Skeletal muscle tissue (tissue), 4 donors: ENCODE data around the gene LRRC45. TPM values are rescaled to one million over a fixed set of nuclear protein-coding genes. Genes with fewer than 3 reads are reported as not detected.

Experiments used
- H3K27ac ChIP-seq: one replicate; pipeline ENCODE4 v1.7.0; 2013; ENCODE audit warnings: mild to moderate bottlenecking, low read depth, low read length, inconsistent platforms
- H3K27me3 ChIP-seq, 3 donors: one replicate each; pipeline ENCODE4 v1.7.0; 2013; ENCODE audit warnings: low read length in 3 of 3; ENCODE audit not compliant: control insufficient read depth in 3 of 3, insufficient read depth in 3 of 3
- H3K36me3 ChIP-seq, 3 donors: one replicate each; pipeline ENCODE4 v1.7.0; 2013; ENCODE audit warnings: low read length in 3 of 3; ENCODE audit not compliant: control insufficient read depth in 3 of 3, insufficient read depth in 3 of 3
- H3K4me1 ChIP-seq, 3 donors: one replicate each; pipeline ENCODE4 v1.7.0; 2013; ENCODE audit warnings: low read length in 3 of 3, mild to moderate bottlenecking in 3 of 3; ENCODE audit not compliant: control insufficient read depth in 3 of 3, insufficient read depth in 3 of 3
- H3K4me3 ChIP-seq, 3 donors: one replicate each; pipeline ENCODE4 v1.7.0; 2013; ENCODE audit warnings: low read length in 3 of 3
- H3K9ac ChIP-seq, 3 donors: one replicate each; pipeline ENCODE4 v1.7.0; 2013; ENCODE audit warnings: low read length in 3 of 3, mild to moderate bottlenecking in 3 of 3, moderate library complexity in 2 of 3, low read depth in 1 of 3
- H3K9me3 ChIP-seq, 3 donors: one replicate each; pipeline ENCODE4 v1.7.0; 2013; ENCODE audit warnings: low read length in 3 of 3; ENCODE audit not compliant: control insufficient read depth in 3 of 3
- total RNA-seq: library from RNA; depleted of rRNA; stranded (reverse); fragments of >200 nt; gene quantifications from one replicate; pipeline ENCODE4 v1.2.3, GENCODE V29; 2014
- donor health status: Osteomylitis.

Gene LRRC45
- total RNA-seq, 1 donor from 2014 or later: 7.8 TPM

- Histone ChIP-seq H3K27me3 (no peaks in the 10 kb centered on the region), H3K9ac (no peak overlapping the region), H3K9me3 (no peaks in the 10 kb centered on the region), H3K4me3 (no peak overlapping the region), H3K36me3 (peaks cover 55 to 62% (median 58%) of the 10 kb centered on the region in 3 donors), H3K4me1 (peaks cover 17 to 20% (median 17%) of the 10 kb centered on the region in 3 donors), H3K27ac (no peak overlapping the region)
These were observed 33.0 kb downstream of the LRRC45 start for GRCh38 chr17:82055965-82056728.

GRCh38 chr17:82056729-82057621, 33.9 kb downstream of the LRRC45 start:
- no peaks in the 10 kb centered on the region for H3K9me3 ChIP-seq
- no peak overlapping the region for H3K9ac ChIP-seq
- H3K36me3 ChIP-seq: peaks cover 62 to 67% (median 64%) of the 10 kb centered on the region in 3 donors
- H3K4me3 ChIP-seq: no peak overlapping the region
- no peak overlapping the region for H3K27ac ChIP-seq
- peaks cover 17 to 20% (median 17%) of the 10 kb centered on the region in 3 donors for H3K4me1 ChIP-seq
- H3K27me3 ChIP-seq: no peaks in the 10 kb centered on the region

- peaks cover 74 to 79% (median 77%) of the 10 kb centered on the region in 3 donors for H3K36me3 ChIP-seq
- no peaks in the 10 kb centered on the region for H3K27me3 ChIP-seq
- H3K27ac ChIP-seq: no peak overlapping the region
- H3K9me3 ChIP-seq: no peaks in the 10 kb centered on the region
- H3K4me1 ChIP-seq: peaks cover 6 to 10% (median 8%) of the 10 kb centered on the region in 3 donors
- no peak overlapping the region for H3K9ac ChIP-seq
- no peak overlapping the region for H3K4me3 ChIP-seq
These were observed 35.2 kb downstream of the LRRC45 start for GRCh38 chr17:82058230-82058854.

- no peak overlapping the region for H3K4me3 ChIP-seq
- no peaks in the 10 kb centered on the region for H3K27me3 ChIP-seq
- peaks cover 73 to 81% (median 78%) of the 10 kb centered on the region in 3 donors for H3K36me3 ChIP-seq
- H3K4me1 ChIP-seq: peaks cover 5 to 10% (median 9%) of the 10 kb centered on the region in 3 donors
- H3K9ac ChIP-seq: no peak overlapping the region
- no peak overlapping the region for H3K27ac ChIP-seq
- no peaks in the 10 kb centered on the region for H3K9me3 ChIP-seq
These were observed 35.7 kb downstream of the LRRC45 start for GRCh38 chr17:82058855-82059249.

GRCh38 chr17:82059272-82060000, 36.3 kb downstream of the LRRC45 start:
- peaks cover 70 to 79% (median 75%) of the 10 kb centered on the region in 3 donors for H3K36me3 ChIP-seq
- no peaks in the 10 kb centered on the region for H3K9me3 ChIP-seq
- H3K4me1 ChIP-seq: peaks cover 9 to 14% (median 14%) of the 10 kb centered on the region in 3 donors
- H3K27me3 ChIP-seq: no peaks in the 10 kb centered on the region
- no peak overlapping the region for H3K9ac ChIP-seq
- no peak overlapping the region for H3K27ac ChIP-seq
- no peak overlapping the region for H3K4me3 ChIP-seq

GRCh38 chr17:82060001-82060380, 36.9 kb downstream of the LRRC45 start:
- H3K9ac ChIP-seq: no peak overlapping the region
- peaks cover 65 to 75% (median 69%) of the 10 kb centered on the region in 3 donors for H3K36me3 ChIP-seq
- peaks cover 15 to 19% (median 19%) of the 10 kb centered on the region in 3 donors for H3K4me1 ChIP-seq
- H3K4me3 ChIP-seq: no peak overlapping the region
- H3K9me3 ChIP-seq: no peaks in the 10 kb centered on the region
- no peak overlapping the region for H3K27ac ChIP-seq
- no peaks in the 10 kb centered on the region for H3K27me3 ChIP-seq

- Histone ChIP-seq H3K9ac (no peak overlapping the region), H3K4me1 (peaks cover 15 to 22% (median 22%) of the 10 kb centered on the region in 3 donors), H3K27ac (no peak overlapping the region), H3K36me3 (peaks cover 60 to 70% (median 63%) of the 10 kb centered on the region in 3 donors), H3K9me3 (no peaks in the 10 kb centered on the region), H3K27me3 (no peaks in the 10 kb centered on the region), H3K4me3 (no peak overlapping the region)
These were observed 37.5 kb downstream of the LRRC45 start for GRCh38 chr17:82060614-82061013.

GRCh38 chr17:82061047-82061925, 38.2 kb downstream of the LRRC45 start:
- Histone ChIP-seq H3K9ac (no peak overlapping the region), H3K4me1 (peaks cover 19 to 28% (median 25%) of the 10 kb centered on the region in 3 donors), H3K36me3 (peaks cover 54 to 64% (median 56%) of the 10 kb centered on the region in 3 donors), H3K9me3 (no peaks in the 10 kb centered on the region), H3K27me3 (no peaks in the 10 kb centered on the region), H3K27ac (no peak overlapping the region), H3K4me3 (no peak overlapping the region)
